Vagina (tissue), 2 donors: Measurements from ENCODE around the gene PATJ. TPM values are rescaled to one million over a fixed set of nuclear protein-coding genes. Genes with fewer than 3 reads are reported as not detected.

Experiments used
- DNase-seq, 2 donors: peaks; one replicate each; pipeline ENCODE4 v3.0.0-alpha.2; 2017; ENCODE audit errors: extremely low spot score in 2 of 2
- H3K27ac ChIP-seq: fragments of 200-600 bp; sonication (generic); one replicate; pipeline ENCODE4 v1.5.1; 2019
- H3K27me3 ChIP-seq: fragments of 200-600 bp; sonication (generic); one replicate; pipeline ENCODE4 v1.5.1; 2019
- H3K36me3 ChIP-seq, 2 donors: fragments of 200-600 bp; sonication (generic); one replicate each; pipeline ENCODE4 v1.5.1; 2017 to 2019
- H3K4me1 ChIP-seq: fragments of 200-600 bp; sonication (generic); one replicate; pipeline ENCODE4 v1.5.1; 2019
- H3K4me3 ChIP-seq, 2 donors: fragments of 200-600 bp; sonication (generic); 1 replicate in 1 of 2; 2 replicates in 1 of 2; pipeline ENCODE4 v1.5.1; 2016 to 2019
- H3K9me3 ChIP-seq: fragments of 200-600 bp; sonication (generic); one replicate; pipeline ENCODE4 v1.5.1; 2019
- POLR2A ChIP-seq, 2 donors: fragments of 450-650 bp; IDR thresholded peaks; one replicate each; pipeline ENCODE4 v1.6.1; 2017; ENCODE audit warnings: antibody characterized with exemption in 2 of 2, mild to moderate bottlenecking in 2 of 2, moderate library complexity in 2 of 2
- POLR2AphosphoS5 ChIP-seq, 2 donors: sonication (generic); formaldehyde crosslinking; IDR thresholded peaks; one replicate each; pipeline ENCODE4 v1.9.0; 2017; ENCODE audit warnings: antibody characterized with exemption in 2 of 2, mild to moderate bottlenecking in 2 of 2, low read depth in 1 of 2; ENCODE audit not compliant: insufficient read depth in 1 of 2
- intact Hi-C: fragments of 100-400 bp; cut with DNase I; formaldehyde crosslinking; loops from one replicate; pipeline ENCODE4 v1.15.1; 2023
- total RNA-seq: library from RNA; depleted of rRNA; stranded (reverse); fragments of >200 nt; gene quantifications from one replicate; pipeline ENCODE4 v1.2.3, GENCODE V29; 2016
- TF ChIP-seq, protein P1 (sequence below), 3 experiments: fragments of 450-650 bp in 2 of 3; fragments of 200-600 bp in 1 of 3; sonication (generic) in 1 of 3; IDR thresholded peaks; one replicate each; pipeline ENCODE4 v1.5.1; 2017 to 2019; ENCODE audit warnings: antibody characterized with exemption in 3 of 3, mild to moderate bottlenecking in 2 of 3, moderate library complexity in 2 of 3

PATJ gene
- total RNA-seq, 1 donor from 2014 or later, result 83.2 TPM

DNA sequence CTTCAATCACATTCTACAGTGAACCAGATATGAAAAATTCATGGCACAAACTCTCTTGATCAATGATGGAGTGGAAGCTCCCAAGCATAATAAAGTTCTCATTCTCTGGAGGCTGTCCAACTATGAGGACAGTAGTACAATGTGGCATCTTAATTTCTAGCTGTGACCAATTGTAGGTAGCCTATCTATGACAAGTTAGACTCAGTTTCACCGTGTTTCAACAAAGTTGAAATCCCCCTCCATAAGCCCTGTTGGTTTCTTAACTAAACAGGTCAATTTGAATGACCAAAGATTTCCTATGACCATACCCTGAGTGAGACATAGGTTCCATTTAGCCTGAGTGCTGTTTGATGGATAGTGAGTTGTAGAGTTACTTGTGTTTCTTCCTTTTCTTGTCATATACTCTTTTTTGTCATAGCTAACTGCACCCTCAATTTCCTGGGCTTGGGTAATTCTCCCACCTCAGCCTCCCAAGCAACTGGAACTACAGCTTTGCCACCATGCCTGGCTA is 11.8 kb downstream of the PATJ start:
- TF ChIP-seq POLR2AphosphoS5 (IDR thresholded peaks at IDR 0.05; ENCODE audit: insufficient read depth in 1 of 2, low read depth in 1 of 2), result no peak
- Histone ChIP-seq H3K9me3 (no peaks in the 10 kb centered on the region), H3K4me1 (peaks cover 7% of the 10 kb centered on the region), H3K27me3 (no peaks in the 10 kb centered on the region), H3K27ac (no peak overlapping the region), H3K36me3 (no peaks in the 10 kb centered on the region), H3K4me3 (no peak overlapping the region)
- peak in 1 of 2 donors; percentile 1 for DNase-seq
- intact Hi-C loops, result no loop called here

- peak in 1 of 2 donors; percentile 11 for DNase-seq
- TF ChIP-seq, protein P1, sequence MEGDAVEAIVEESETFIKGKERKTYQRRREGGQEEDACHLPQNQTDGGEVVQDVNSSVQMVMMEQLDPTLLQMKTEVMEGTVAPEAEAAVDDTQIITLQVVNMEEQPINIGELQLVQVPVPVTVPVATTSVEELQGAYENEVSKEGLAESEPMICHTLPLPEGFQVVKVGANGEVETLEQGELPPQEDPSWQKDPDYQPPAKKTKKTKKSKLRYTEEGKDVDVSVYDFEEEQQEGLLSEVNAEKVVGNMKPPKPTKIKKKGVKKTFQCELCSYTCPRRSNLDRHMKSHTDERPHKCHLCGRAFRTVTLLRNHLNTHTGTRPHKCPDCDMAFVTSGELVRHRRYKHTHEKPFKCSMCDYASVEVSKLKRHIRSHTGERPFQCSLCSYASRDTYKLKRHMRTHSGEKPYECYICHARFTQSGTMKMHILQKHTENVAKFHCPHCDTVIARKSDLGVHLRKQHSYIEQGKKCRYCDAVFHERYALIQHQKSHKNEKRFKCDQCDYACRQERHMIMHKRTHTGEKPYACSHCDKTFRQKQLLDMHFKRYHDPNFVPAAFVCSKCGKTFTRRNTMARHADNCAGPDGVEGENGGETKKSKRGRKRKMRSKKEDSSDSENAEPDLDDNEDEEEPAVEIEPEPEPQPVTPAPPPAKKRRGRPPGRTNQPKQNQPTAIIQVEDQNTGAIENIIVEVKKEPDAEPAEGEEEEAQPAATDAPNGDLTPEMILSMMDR (IDR thresholded peaks at IDR 0.05), result no peak
- TF ChIP-seq POLR2AphosphoS5 (IDR thresholded peaks at IDR 0.05; ENCODE audit: insufficient read depth in 1 of 2, low read depth in 1 of 2) (no peak), POLR2A (IDR thresholded peaks at IDR 0.05) (no peak)
- Histone ChIP-seq H3K9me3 (no peaks in the 10 kb centered on the region), H3K36me3 (no peaks in the 10 kb centered on the region), H3K27me3 (no peaks in the 10 kb centered on the region), H3K4me1 (peaks cover 7% of the 10 kb centered on the region), H3K4me3 (no peak overlapping the region), H3K27ac (no peak overlapping the region)
- intact Hi-C loops, result no loop called here
Measured at GRCh38 chr1:61754545-61754944, 12.3 kb downstream of the PATJ start.

- Histone ChIP-seq H3K4me3 (no peak overlapping the region), H3K9me3 (no peaks in the 10 kb centered on the region), H3K4me1 (peaks cover 7% of the 10 kb centered on the region), H3K27me3 (no peaks in the 10 kb centered on the region), H3K27ac (no peak overlapping the region), H3K36me3 (no peaks in the 10 kb centered on the region)
- intact Hi-C loops, result no loop called here
- no peak for TF ChIP-seq POLR2AphosphoS5 (IDR thresholded peaks at IDR 0.05; ENCODE audit: insufficient read depth in 1 of 2, low read depth in 1 of 2)
- TF ChIP-seq POLR2A (IDR thresholded peaks at IDR 0.05), result no peak
- TF ChIP-seq, protein P1 (IDR thresholded peaks at IDR 0.05), result no peak
- no peak for DNase-seq
Measured at GRCh38 chr1:61756773-61757172, 14.5 kb downstream of the PATJ start.

DNA sequence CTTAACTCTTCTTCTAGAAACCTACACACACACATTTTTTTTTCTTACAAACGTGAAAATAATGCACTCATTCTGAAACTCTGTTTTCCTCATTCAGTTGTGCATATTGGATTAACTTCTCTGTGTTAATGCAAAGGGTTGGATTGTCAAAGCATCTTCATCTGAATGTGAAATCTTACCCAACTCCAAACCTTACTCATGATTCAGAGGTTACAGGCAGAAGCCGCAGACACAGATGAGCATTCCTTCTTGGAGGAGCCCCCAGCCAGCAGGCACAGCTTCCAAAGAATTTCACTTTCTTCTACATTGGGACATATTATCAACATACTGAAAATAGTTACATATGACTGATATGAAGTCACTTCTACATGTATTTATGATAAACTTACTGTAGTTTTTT is 15.7 kb downstream of the PATJ start:
- intact Hi-C loops, result no loop called here
- DNase-seq, result no peak
- H3K27me3 ChIP-seq, result no peaks in the 10 kb centered on the region
- peaks cover 7% of the 10 kb centered on the region for H3K4me1 ChIP-seq
- H3K27ac ChIP-seq, result no peak overlapping the region
- H3K36me3 ChIP-seq, result no peaks in the 10 kb centered on the region
- H3K9me3 ChIP-seq, result no peaks in the 10 kb centered on the region
- TF ChIP-seq, protein P1 (IDR thresholded peaks at IDR 0.05), result no peak
- TF ChIP-seq POLR2AphosphoS5 (IDR thresholded peaks at IDR 0.05; ENCODE audit: insufficient read depth in 1 of 2, low read depth in 1 of 2), result no peak
- no peak for TF ChIP-seq POLR2A (IDR thresholded peaks at IDR 0.05)
- no peak overlapping the region for H3K4me3 ChIP-seq

DNA sequence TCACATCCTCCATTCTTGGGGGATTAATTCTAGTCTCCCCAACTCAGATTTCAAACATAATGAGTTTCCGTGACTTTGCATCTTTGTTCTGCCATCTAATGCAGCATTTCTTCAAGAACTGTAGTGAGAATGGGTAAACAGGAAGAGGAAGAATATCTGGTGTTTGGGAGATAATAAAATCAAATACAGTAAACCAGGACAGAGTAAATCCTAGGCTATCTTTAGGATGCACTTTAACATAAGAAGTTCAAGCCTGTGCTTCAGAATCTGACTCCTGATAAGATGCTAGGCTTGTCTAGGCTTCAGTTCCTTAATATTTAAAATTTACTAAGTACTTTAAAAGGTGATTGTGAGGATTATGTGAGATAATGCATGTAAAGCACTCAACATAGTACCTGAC is 27.9 kb downstream of the PATJ start:
- no peak overlapping the region for H3K27ac ChIP-seq
- H3K36me3 ChIP-seq, result peaks cover 0 to 14% of the 10 kb centered on the region in 2 donors
- H3K27me3 ChIP-seq, result no peaks in the 10 kb centered on the region
- H3K4me1 ChIP-seq, result no peaks in the 10 kb centered on the region
- H3K4me3 ChIP-seq, result no peak overlapping the region
- no peaks in the 10 kb centered on the region for H3K9me3 ChIP-seq
- no peak for DNase-seq
- TF ChIP-seq POLR2AphosphoS5 (IDR thresholded peaks at IDR 0.05; ENCODE audit: insufficient read depth in 1 of 2, low read depth in 1 of 2) (no peak), POLR2A (IDR thresholded peaks at IDR 0.05) (no peak)
- TF ChIP-seq, protein P1 (IDR thresholded peaks at IDR 0.05), result no peak
- intact Hi-C loops, result no loop called here
